WTC11 (cell line): Measurements from ENCODE around the gene ATP2A2. TPM values are rescaled to one million over a fixed set of nuclear protein-coding genes. Genes with fewer than 3 reads are reported as not detected.

Source experiments
- ATAC-seq: fragments of 200-7000 bp; cut with Tn5 transposase; 2 replicates; pipeline ENCODE4 v1.10.0; 2021; ENCODE audit warnings: mild to moderate bottlenecking, moderate library complexity
- CTCF ChIA-PET: fragments of 300-600 bp; sonication (Branson Sonifier 250); formaldehyde crosslinking; loops from one replicate; lab custom pipeline; 2021; ENCODE audit warnings: antibody characterized with exemption; lab: Charles Lee
- POLR2A ChIA-PET: fragments of 350-600 bp; sonication (Branson Sonifier 250); formaldehyde crosslinking; loops from one replicate; lab custom pipeline; 2021; ENCODE audit warnings: antibody characterized with exemption; lab: Charles Lee
- DNase-seq: peaks from one replicate; pipeline ENCODE4 v3.0.0; 2021; ENCODE audit warnings: low spot score
- H3K27ac Mint-ChIP-seq: 2 replicates; pipeline ENCODE4 v1.8.0; 2021; ENCODE audit warnings: mixed read lengths
- H3K27me3 Mint-ChIP-seq: 2 replicates; pipeline ENCODE4 v1.8.0; 2021; ENCODE audit warnings: low read depth, mild to moderate bottlenecking, moderate library complexity, mixed read lengths
- H3K36me3 Mint-ChIP-seq: 2 replicates; pipeline ENCODE4 v1.8.0; 2021; ENCODE audit warnings: mixed read lengths
- H3K4me1 Mint-ChIP-seq: 2 replicates; pipeline ENCODE4 v1.8.0; 2022; ENCODE audit warnings: mixed read lengths
- H3K4me3 Mint-ChIP-seq: 2 replicates; pipeline ENCODE4 v1.8.0; 2021; ENCODE audit warnings: mild to moderate bottlenecking, moderate library complexity, mixed read lengths
- H3K9me3 Mint-ChIP-seq: 2 replicates; pipeline ENCODE4 v1.8.0; 2021; ENCODE audit warnings: mixed read lengths
- ARID4B ChIP-seq: sonication (generic); formaldehyde crosslinking; IDR thresholded peaks from 2 replicates; pipeline ENCODE4 v1.8.0; 2023; ENCODE audit warnings: missing genetic modification reagents, mild to moderate bottlenecking, borderline replicate concordance
- ATF1 ChIP-seq: sonication (generic); formaldehyde crosslinking; IDR thresholded peaks from 2 replicates; pipeline ENCODE4 v1.8.1; 2023; ENCODE audit warnings: mild to moderate bottlenecking, moderate library complexity, missing genetic modification reagents
- CDX4 ChIP-seq: fragments of 250-450 bp; sonication (Bioruptor Pico); IDR thresholded peaks from 2 replicates; pipeline ENCODE4 v1.9.0; 2021; ENCODE audit warnings: moderate library complexity, mild to moderate bottlenecking, inconsistent platforms, borderline replicate concordance
- CREM ChIP-seq: sonication (generic); formaldehyde crosslinking; IDR thresholded peaks from 2 replicates; pipeline ENCODE4 v1.8.1; 2022; ENCODE audit warnings: mild to moderate bottlenecking, missing genetic modification reagents, moderate library complexity
- HMGXB4 ChIP-seq: sonication (generic); formaldehyde crosslinking; IDR thresholded peaks from 2 replicates; pipeline ENCODE4 v1.8.1; 2023; ENCODE audit warnings: mild to moderate bottlenecking, moderate library complexity, missing genetic modification reagents
- JAZF1 ChIP-seq: fragments of 250-450 bp; sonication (Bioruptor Pico); IDR thresholded peaks from 2 replicates; pipeline ENCODE4 v1.9.0; 2021; ENCODE audit warnings: moderate library complexity, mild to moderate bottlenecking, inconsistent platforms
- MAX ChIP-seq: sonication (generic); formaldehyde crosslinking; IDR thresholded peaks from 2 replicates; pipeline ENCODE4 v1.8.0; 2022; ENCODE audit warnings: mild to moderate bottlenecking, missing genetic modification reagents
- MXD4 ChIP-seq: fragments of 250-450 bp; sonication (Bioruptor Pico); IDR thresholded peaks from 2 replicates; pipeline ENCODE4 v1.8.0; 2021; ENCODE audit warnings: mild to moderate bottlenecking, moderate library complexity, borderline replicate concordance
- MYBL2 ChIP-seq: sonication (generic); formaldehyde crosslinking; IDR thresholded peaks from 2 replicates; pipeline ENCODE4 v1.8.1; 2023; ENCODE audit warnings: mild to moderate bottlenecking, moderate library complexity, missing genetic modification reagents
- NR3C1 ChIP-seq: sonication (generic); formaldehyde crosslinking; conservative IDR thresholded peaks from 2 replicates; pipeline ENCODE4 v1.8.1; 2023; ENCODE audit warnings: low read depth, mild to moderate bottlenecking, missing genetic modification reagents
- RORB ChIP-seq: fragments of 250-450 bp; sonication (Bioruptor Pico); IDR thresholded peaks from 2 replicates; pipeline ENCODE4 v1.9.0; 2021; ENCODE audit warnings: mild to moderate bottlenecking
- SP1 ChIP-seq: sonication (generic); formaldehyde crosslinking; conservative IDR thresholded peaks from 2 replicates; pipeline ENCODE4 v1.8.1; 2022; ENCODE audit warnings: missing genetic modification reagents
- TEAD1 ChIP-seq: sonication (generic); formaldehyde crosslinking; IDR thresholded peaks from 2 replicates; pipeline ENCODE4 v1.8.0; 2022; ENCODE audit warnings: mild to moderate bottlenecking, missing genetic modification reagents
- TEAD4 ChIP-seq: sonication (generic); formaldehyde crosslinking; IDR thresholded peaks from 2 replicates; pipeline ENCODE4 v1.8.0; 2022; ENCODE audit warnings: mild to moderate bottlenecking, missing genetic modification reagents
- ZNF263 ChIP-seq: sonication (generic); formaldehyde crosslinking; IDR thresholded peaks from 2 replicates; pipeline ENCODE4 v1.8.1; 2022; ENCODE audit warnings: low read depth, mild to moderate bottlenecking, moderate library complexity, missing genetic modification reagents
- ZNF423 ChIP-seq: fragments of 250-450 bp; sonication (Bioruptor Pico); IDR thresholded peaks from 2 replicates; pipeline ENCODE4 v2.1.2; 2022; ENCODE audit warnings: mild to moderate bottlenecking, moderate library complexity
- ZNF512 ChIP-seq: sonication (generic); formaldehyde crosslinking; IDR thresholded peaks from 2 replicates; pipeline ENCODE4 v1.8.1; 2022; ENCODE audit warnings: missing genetic modification reagents, borderline replicate concordance
- total RNA-seq: library from RNA; stranded (reverse); gene quantifications from 3 replicates; pipeline ENCODE4 v1.2.3, GENCODE V29; 2021

ATP2A2 gene
- total RNA-seq, 1 experiment from 2014 or later, result 239 TPM

GRCh38 chr12:110289711-110290078 lies 8.6 kb downstream of the ATP2A2 start:
- H3K36me3 Mint-ChIP-seq, result peaks cover 75% of the 10 kb centered on the region
- ATAC-seq (no peak), DNase-seq (no peak)
- ChIA-PET CTCF (interaction anchor here (0.6 kb wide), 1 partner anchor 187 kb away, joined by 3 read pairs; no protein-coding TSS in a partner anchor), POLR2A (no interaction called here)
- peaks cover 20% of the 10 kb centered on the region for H3K4me1 Mint-ChIP-seq
- no peaks in the 10 kb centered on the region for H3K9me3 Mint-ChIP-seq
- H3K27ac Mint-ChIP-seq, result no peak overlapping the region
- no peak overlapping the region for H3K4me3 Mint-ChIP-seq
- TF ChIP-seq RORB (CRISPR knock-in tag) (no peak), MAX (CRISPR knock-in tag) (no peak), ARID4B (CRISPR knock-in tag) (no peak), JAZF1 (no peak), TEAD1 (CRISPR knock-in tag) (no peak), ATF1 (CRISPR knock-in tag) (no peak), HMGXB4 (CRISPR knock-in tag) (no peak), ZNF423 (CRISPR knock-in tag) (no peak), ZNF263 (CRISPR knock-in tag) (no peak), NR3C1 (CRISPR knock-in tag) (no peak), MXD4 (CRISPR knock-in tag) (no peak), ZNF512 (CRISPR knock-in tag) (no peak), CDX4 (CRISPR knock-in tag) (no peak), TEAD4 (CRISPR knock-in tag) (no peak), MYBL2 (no peak)
- H3K27me3 Mint-ChIP-seq, result no peaks in the 10 kb centered on the region

GRCh38 chr12:110301065-110301806 lies 20.2 kb downstream of the ATP2A2 start:
- CTCF ChIA-PET, result no interaction called here
- TF ChIP-seq CREM (CRISPR knock-in tag) (no peak), SP1 (no peak)
- TF ChIP-seq, all 79 proteins: peak for 0
- peak overlapping the region; percentile 69; the same call in 1 of the 2 replicates for H3K27ac Mint-ChIP-seq
- H3K9me3 Mint-ChIP-seq, result no peaks in the 10 kb centered on the region
- H3K4me3 Mint-ChIP-seq, result no peak overlapping the region
- no peak for DNase-seq
- POLR2A ChIA-PET, result no interaction called here
- peaks cover 7% of the 10 kb centered on the region; the same call in 1 of the 2 replicates for H3K4me1 Mint-ChIP-seq
- H3K36me3 Mint-ChIP-seq, result peaks cover 68% of the 10 kb centered on the region
- no peaks in the 10 kb centered on the region for H3K27me3 Mint-ChIP-seq
- ATAC-seq, result no peak
